Measurements from ENCODE around the gene SPEN.

GRCh38 chr1:15985611-15986297 lies 138.2 kb downstream of the SPEN start:
- TF ChIP-seq PBX3 (CRISPR knock-in tag; IDR thresholded peaks at IDR 0.05) (no peak), ZNF416 (tag by site-specific recombination; IDR thresholded peaks at IDR 0.05) (no peak), ZBTB26 (tag by site-specific recombination; optimal IDR thresholded peaks at IDR 0.05) (no peak), ZNF174 (tag by site-specific recombination; IDR thresholded peaks at IDR 0.05) (no peak), ZNF76 (tag by site-specific recombination; IDR thresholded peaks at IDR 0.05; ENCODE audit: borderline replicate concordance, low read depth) (no peak), ZNF23 (tag by site-specific recombination; IDR thresholded peaks at IDR 0.05; ENCODE audit: borderline replicate concordance) (no peak), ZNF311 (tag by site-specific recombination; IDR thresholded peaks at IDR 0.05; ENCODE audit: borderline replicate concordance) (no peak)
